Esophagus squamous epithelium (tissue), 4 donors: ENCODE data around the gene EDC3.

ENCODE experiments used
- CTCF ChIP-seq, 6 experiments: fragments of 450-650 bp in 4 of 6; fragments of 200-600 bp in 2 of 6; sonication (generic) in 2 of 6; IDR thresholded peaks; one replicate each; pipeline ENCODE4 v1.5.1; 2016 to 2019; ENCODE audit warnings: antibody characterized with exemption in 6 of 6, mild to moderate bottlenecking in 4 of 6, moderate library complexity in 4 of 6
- POLR2A ChIP-seq, 4 donors: fragments of 450-650 bp; IDR thresholded peaks; one replicate each; pipeline ENCODE4 v1.6.1; 2017; ENCODE audit warnings: antibody characterized with exemption in 4 of 4, mild to moderate bottlenecking in 4 of 4, moderate library complexity in 3 of 4

- no peak for TF ChIP-seq CTCF (IDR thresholded peaks at IDR 0.05)
- no peak for TF ChIP-seq POLR2A (IDR thresholded peaks at IDR 0.05)
Observed at GRCh38 chr15:74605795-74606150, 90.1 kb downstream of the EDC3 start.
